BJ (cell line): Measurements from ENCODE around the gene AR. TPM values are rescaled to one million over a fixed set of nuclear protein-coding genes. Genes with fewer than 3 reads are reported as not detected.

ENCODE experiments used
- CTCF ChIA-PET: fragments of 350-600 bp; formaldehyde crosslinking; extraction: SDS; loops from one replicate; lab custom pipeline; 2021; ENCODE audit warnings: antibody characterized with exemption, inconsistent platforms; lab: Yijun Ruan, JAX
- POLR2A ChIA-PET: fragments of 300-600 bp; sonication (Branson Sonifier 250); formaldehyde crosslinking; extraction: SDS; loops from one replicate; lab custom pipeline; 2021; ENCODE audit warnings: antibody characterized with exemption; lab: Charles Lee
- DNase-seq: peaks from one replicate; pipeline ENCODE4 v3.0.0-alpha.2; 2011; ENCODE audit warnings: low read depth
- H3K27me3 ChIP-seq: 2 replicates; pipeline ENCODE4 v1.6.0; 2011; ENCODE audit warnings: low read length; ENCODE audit not compliant: control insufficient read depth, insufficient read depth
- H3K36me3 ChIP-seq: 2 replicates; pipeline ENCODE4 v1.5.1; 2011; ENCODE audit warnings: low read length; ENCODE audit not compliant: control insufficient read depth, insufficient read depth
- H3K4me3 ChIP-seq: 2 replicates; pipeline ENCODE4 v1.5.1; 2011; ENCODE audit warnings: low read depth, mild to moderate bottlenecking, control low read depth, low read length
- CTCF ChIP-seq: IDR thresholded peaks from 2 replicates; pipeline ENCODE4 v1.5.1; 2011; ENCODE audit warnings: low read depth, mild to moderate bottlenecking, control low read depth, inconsistent platforms, low read length, moderate library complexity; ENCODE audit not compliant: insufficient read depth
- polyA plus RNA-seq: library from polyadenylated mRNA; depleted of rRNA; stranded (reverse); fragments of >200 nt; gene quantifications from 2 replicates; pipeline ENCODE4 v1.2.3, GENCODE V29; 2011

AR gene
- polyA plus RNA-seq, 1 experiment = 13.9 TPM

GRCh38 chrX:67523002-67523681, 20.7 kb upstream of the AR start:
- no peak for TF ChIP-seq CTCF
- H3K36me3 ChIP-seq = no peaks in the 10 kb centered on the region
- POLR2A ChIA-PET = no interaction called here
- H3K27me3 ChIP-seq = no peaks in the 10 kb centered on the region
- CTCF ChIA-PET = no interaction called here
- DNase-seq = no peak
- H3K4me3 ChIP-seq = no peak overlapping the region

GRCh38 chrX:67523932-67524331, 19.9 kb upstream of the AR start:
- Histone ChIP-seq H3K27me3 (no peaks in the 10 kb centered on the region), H3K4me3 (no peak overlapping the region), H3K36me3 (no peaks in the 10 kb centered on the region)
- TF ChIP-seq CTCF = no peak
- ChIA-PET POLR2A (no interaction called here), CTCF (no interaction called here)
- no peak for DNase-seq

GRCh38 chrX:67524428-67524827, 19.4 kb upstream of the AR start:
- ChIA-PET POLR2A (no interaction called here), CTCF (no interaction called here)
- no peak for DNase-seq
- H3K36me3 ChIP-seq = no peaks in the 10 kb centered on the region
- H3K4me3 ChIP-seq = no peak overlapping the region
- H3K27me3 ChIP-seq = no peaks in the 10 kb centered on the region
- TF ChIP-seq CTCF = no peak

- no peaks in the 10 kb centered on the region for H3K27me3 ChIP-seq
- no peak overlapping the region for H3K4me3 ChIP-seq
- ChIA-PET CTCF (no interaction called here), POLR2A (no interaction called here)
- no peaks in the 10 kb centered on the region for H3K36me3 ChIP-seq
- DNase-seq = no peak
- TF ChIP-seq CTCF = no peak
Observed at GRCh38 chrX:67524950-67525691, 18.7 kb upstream of the AR start.

GRCh38 chrX:67536564-67536963, 7.3 kb upstream of the AR start:
- H3K36me3 ChIP-seq = no peaks in the 10 kb centered on the region
- CTCF ChIA-PET = no interaction called here
- H3K4me3 ChIP-seq = no peak overlapping the region
- H3K27me3 ChIP-seq = no peaks in the 10 kb centered on the region
- no peak for TF ChIP-seq CTCF
- DNase-seq = no peak
- POLR2A ChIA-PET = no interaction called here
